ENCODE results near the gene TRERF1.

- TF ChIP-seq POLR2AphosphoS5 (IDR thresholded peaks at IDR 0.05): no peak
- TF ChIP-seq, protein P1, sequence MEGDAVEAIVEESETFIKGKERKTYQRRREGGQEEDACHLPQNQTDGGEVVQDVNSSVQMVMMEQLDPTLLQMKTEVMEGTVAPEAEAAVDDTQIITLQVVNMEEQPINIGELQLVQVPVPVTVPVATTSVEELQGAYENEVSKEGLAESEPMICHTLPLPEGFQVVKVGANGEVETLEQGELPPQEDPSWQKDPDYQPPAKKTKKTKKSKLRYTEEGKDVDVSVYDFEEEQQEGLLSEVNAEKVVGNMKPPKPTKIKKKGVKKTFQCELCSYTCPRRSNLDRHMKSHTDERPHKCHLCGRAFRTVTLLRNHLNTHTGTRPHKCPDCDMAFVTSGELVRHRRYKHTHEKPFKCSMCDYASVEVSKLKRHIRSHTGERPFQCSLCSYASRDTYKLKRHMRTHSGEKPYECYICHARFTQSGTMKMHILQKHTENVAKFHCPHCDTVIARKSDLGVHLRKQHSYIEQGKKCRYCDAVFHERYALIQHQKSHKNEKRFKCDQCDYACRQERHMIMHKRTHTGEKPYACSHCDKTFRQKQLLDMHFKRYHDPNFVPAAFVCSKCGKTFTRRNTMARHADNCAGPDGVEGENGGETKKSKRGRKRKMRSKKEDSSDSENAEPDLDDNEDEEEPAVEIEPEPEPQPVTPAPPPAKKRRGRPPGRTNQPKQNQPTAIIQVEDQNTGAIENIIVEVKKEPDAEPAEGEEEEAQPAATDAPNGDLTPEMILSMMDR (IDR thresholded peaks at IDR 0.05): no peak
These were observed 112.9 kb downstream of the TRERF1 start for GRCh38 chr6:42338744-42339222.

Data from prostate gland (tissue), 2 donors.